ENCODE results near the gene MRPS23. TPM values are rescaled to one million over a fixed set of nuclear protein-coding genes. Genes with fewer than 3 reads are reported as not detected.

The MRPS23 gene
- total and polyA plus RNA-seq, 2 of the 13 experiments (the other 11 are each of a cell fraction or from before 2014, with no cell fraction given) = 63.2 to 181 TPM

DNA sequence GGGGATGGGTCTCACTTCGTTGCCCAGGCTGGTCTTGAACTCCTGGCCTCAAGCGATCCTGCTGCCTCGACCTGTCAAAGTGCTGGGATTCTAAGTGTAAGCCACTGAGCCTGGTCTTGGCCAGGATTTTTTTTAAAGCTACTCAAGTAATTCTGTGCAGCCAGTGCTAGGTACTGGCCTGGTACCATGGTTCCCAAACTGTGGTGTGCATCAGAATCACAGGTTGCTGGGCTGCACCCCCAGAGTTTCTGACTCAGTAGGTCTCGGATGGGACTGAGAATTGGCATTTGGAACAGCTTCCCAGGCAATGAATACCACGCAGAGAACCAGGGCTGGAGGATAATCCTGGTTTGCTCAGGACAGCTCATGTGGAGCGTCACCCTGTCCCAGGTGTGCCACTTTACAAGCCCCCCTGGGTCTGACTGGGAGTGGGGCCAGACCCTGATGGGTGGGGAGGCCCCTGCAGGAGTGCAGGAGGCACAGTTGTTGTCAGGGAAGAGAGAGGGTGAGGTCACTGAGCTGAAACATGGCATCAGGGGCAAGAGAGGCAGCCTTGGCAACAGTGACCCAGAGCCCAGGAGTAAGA is 10.7 kb upstream of the MRPS23 start:
- in situ Hi-C loops (cut with HindIII; ENCODE audit: extremely low pct_ligation_motif_present, low pct_unique_long_range_greater_than_20kb) = loop anchor here (5.0 kb wide), 1 partner anchor 137 kb away; no protein-coding TSS in a partner anchor
- Histone ChIP-seq H3K9me3 (ENCODE audit: low read length) (no peaks in the 10 kb centered on the region), H3K27me3 (ENCODE audit: control insufficient read depth in 1 of 2, insufficient read depth in 2 of 2, low read length in 2 of 2) (no peaks in the 10 kb centered on the region; a peak in 1 of 5 replicates), H3K27ac (ENCODE audit: extremely low read length, insufficient read depth, low read length) (peak overlapping the region; percentile 77), H3K4me3 (replicated peaks in 1 of 3; ENCODE audit: insufficient read depth in 1 of 3, low read depth in 2 of 3, low read length in 3 of 3) (peak overlapping the region; percentile 71 to 90 (median 81)), H3K36me3 (replicated peaks in 1 of 2; ENCODE audit: control insufficient read depth in 1 of 2, insufficient read depth in 2 of 2, low read length in 2 of 2) (no peaks in the 10 kb centered on the region), H3K9ac (ENCODE audit: insufficient read depth, low read depth, low read length) (peak overlapping the region; percentile 77), H3K79me2 (ENCODE audit: insufficient read depth, low read length) (peaks cover 14% of the 10 kb centered on the region), H2AFZ (ENCODE audit: low read length) (no peak overlapping the region), H4K20me1 (ENCODE audit: insufficient read depth, low read length) (no peaks in the 10 kb centered on the region), H3K4me2 (ENCODE audit: low read depth, low read length) (peak overlapping the region; percentile 88), H3K4me1 (ENCODE audit: insufficient read depth, low read length) (peaks cover 75% of the 10 kb centered on the region)
- intact Hi-C loops (cut with micrococcal nuclease; ENCODE audit: unreplicated experiment) = no loop called here
- DNase-seq (ENCODE audit: low spot score) (no peak), FAIRE-seq (no peak), ATAC-seq (peak; percentile 6)
- POLR2A ChIA-PET = interaction anchor here (0.6 to 9.4 kb wide), 20 partner anchors 8 to 775 kb away, joined by 3 to 177 read pairs (median 6); partner anchors contain the start of genes AKAP1, CUEDC1, DYNLL2 and MRPS23
- CTCF ChIA-PET (ENCODE audit: low intra/inter-chr PET ratio, low total read pairs) = no interaction called here
- 6% methylated on average over 4 of the region's 6 CpGs for WGBS (ENCODE audit: low lambda C conversion rate)
- no TSS peak for BruUV-seq (replicated peaks)
- TF ChIP-seq MYNN (CRISPR knock-in tag; IDR thresholded peaks at IDR 0.05; ENCODE audit: low read depth) (no peak), CBFB (CRISPR knock-in tag; IDR thresholded peaks at IDR 0.05) (no peak), MEIS2 (CRISPR knock-in tag; IDR thresholded peaks at IDR 0.05) (no peak), ZNF724P (CRISPR knock-in tag; IDR thresholded peaks at IDR 0.05; ENCODE audit: borderline replicate concordance) (no peak; the same call in 1 of the 2 replicates), DBP (CRISPR knock-in tag; IDR thresholded peaks at IDR 0.05; ENCODE audit: not compliant biosample characterization) (peak; percentile 36), USF2 (IDR thresholded peaks at IDR 0.05; ENCODE audit: low read depth, low read length) (no peak), USF2 (CRISPR knock-in tag; IDR thresholded peaks at IDR 0.05; ENCODE audit: borderline replicate concordance) (no peak), ZNF331 (CRISPR knock-in tag; IDR thresholded peaks at IDR 0.05) (no peak), ZNF136 (CRISPR knock-in tag; IDR thresholded peaks at IDR 0.05; ENCODE audit: low read depth) (no peak), ZFX (CRISPR knock-in tag; IDR thresholded peaks at IDR 0.05; ENCODE audit: low read depth) (no peak), THAP7 (CRISPR knock-in tag; IDR thresholded peaks at IDR 0.05) (0 out of 2 replicates have a peak, but pooled peaks have one; percentile 22), POLR2A (IDR thresholded peaks at IDR 0.05; ENCODE audit: insufficient read depth in 1 of 2, low read depth in 2 of 2, low read length in 2 of 2) (no peak), HIVEP1 (CRISPR knock-in tag; IDR thresholded peaks at IDR 0.05) (no peak), MIER3 (CRISPR knock-in tag; IDR thresholded peaks at IDR 0.05; ENCODE audit: borderline replicate concordance) (no peak), ZNF446 (CRISPR knock-in tag; IDR thresholded peaks at IDR 0.05) (no peak), HIC2 (CRISPR knock-in tag; IDR thresholded peaks at IDR 0.05; ENCODE audit: low read depth) (peak; percentile 46; the same call in 1 of the 2 replicates)
- TF ChIP-seq, protein P1, sequence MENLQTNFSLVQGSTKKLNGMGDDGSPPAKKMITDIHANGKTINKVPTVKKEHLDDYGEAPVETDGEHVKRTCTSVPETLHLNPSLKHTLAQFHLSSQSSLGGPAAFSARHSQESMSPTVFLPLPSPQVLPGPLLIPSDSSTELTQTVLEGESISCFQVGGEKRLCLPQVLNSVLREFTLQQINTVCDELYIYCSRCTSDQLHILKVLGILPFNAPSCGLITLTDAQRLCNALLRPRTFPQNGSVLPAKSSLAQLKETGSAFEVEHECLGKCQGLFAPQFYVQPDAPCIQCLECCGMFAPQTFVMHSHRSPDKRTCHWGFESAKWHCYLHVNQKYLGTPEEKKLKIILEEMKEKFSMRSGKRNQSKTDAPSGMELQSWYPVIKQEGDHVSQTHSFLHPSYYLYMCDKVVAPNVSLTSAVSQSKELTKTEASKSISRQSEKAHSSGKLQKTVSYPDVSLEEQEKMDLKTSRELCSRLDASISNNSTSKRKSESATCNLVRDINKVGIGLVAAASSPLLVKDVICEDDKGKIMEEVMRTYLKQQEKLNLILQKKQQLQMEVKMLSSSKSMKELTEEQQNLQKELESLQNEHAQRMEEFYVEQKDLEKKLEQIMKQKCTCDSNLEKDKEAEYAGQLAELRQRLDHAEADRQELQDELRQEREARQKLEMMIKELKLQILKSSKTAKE (CRISPR knock-in tag; IDR thresholded peaks at IDR 0.05; ENCODE audit: borderline replicate concordance) = no peak

All from HepG2 (cell line).